NT2/D1 (cell line): Measurements from ENCODE around the gene USP20.
"Not testable (repeated sequence)": the region's sequence is repeated elsewhere in the genome, so short reads cannot be mapped to it uniquely, and the experiment has no call there.

Experiments
- SUZ12 ChIP-seq: IDR thresholded peaks from 2 replicates; pipeline ENCODE4 v1.6.1; 2011; ENCODE audit not compliant: insufficient read length, insufficient read depth; ENCODE audit errors: extremely low read depth
- YY1 ChIP-seq: IDR thresholded peaks from 2 replicates; pipeline ENCODE4 v1.6.1; 2011; ENCODE audit not compliant: insufficient read length, insufficient read depth
- ZNF274 ChIP-seq: IDR thresholded peaks from 2 replicates; pipeline ENCODE4 v1.6.1; 2011; ENCODE audit warnings: mild to moderate bottlenecking, low read depth, low read length

DNA sequence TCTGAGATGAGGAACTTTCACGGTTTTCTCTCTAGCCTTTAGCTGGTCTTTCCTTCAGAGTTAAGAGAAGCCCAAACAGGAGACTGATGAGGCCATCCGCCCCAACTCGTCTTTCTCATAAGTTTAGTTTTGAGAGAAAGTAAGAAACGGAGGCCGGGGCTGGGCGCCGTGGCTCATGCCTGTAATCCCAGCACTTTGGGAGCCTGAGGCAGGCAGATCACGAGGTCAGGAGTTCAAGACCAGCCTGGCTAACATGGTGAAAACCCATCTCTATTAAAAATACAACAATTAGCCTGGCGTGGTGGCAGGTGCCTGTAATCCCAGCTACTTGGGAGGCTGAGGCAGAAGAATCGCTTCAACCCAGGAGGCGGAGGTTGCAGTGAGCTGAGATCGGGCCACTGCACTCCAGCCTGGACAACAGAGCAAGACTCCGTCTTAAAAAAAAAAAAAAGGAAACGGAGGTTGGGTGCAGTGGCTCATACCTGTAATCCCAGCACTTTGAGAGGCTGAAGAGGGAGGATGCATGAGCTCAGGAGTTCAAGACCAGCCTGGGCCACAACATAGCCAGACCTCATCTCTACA is 55.6 kb downstream of the USP20 start:
- TF ChIP-seq YY1, ZNF274, SUZ12: not testable (repeated sequence)
